ENCODE data around the gene HFE.
A peak's percentile ranks its signal among the peaks of the same experiment; 100 is the strongest.
"Not testable (repeated sequence)": the region's sequence is repeated elsewhere in the genome, so short reads cannot be mapped to it uniquely, and the experiment has no call there.

Gene HFE

GRCh38 chr6:26059941-26060340 lies 27.3 kb upstream of the HFE start:
- no peak for DNase-seq

GRCh38 chr6:26064619-26065257 lies 22.5 kb upstream of the HFE start:
- DNase-seq = peak; percentile 71

GRCh38 chr6:26065952-26066380 lies 21.3 kb upstream of the HFE start:
- DNase-seq = peak; percentile 67

GRCh38 chr6:26067367-26067766 lies 19.9 kb upstream of the HFE start:
- DNase-seq = no peak

- DNase-seq = no peak
Observed at GRCh38 chr6:26068036-26068435, 19.2 kb upstream of the HFE start.

GRCh38 chr6:26071135-26071534 lies 16.1 kb upstream of the HFE start:
- no peak for DNase-seq

- DNase-seq = no peak
Observed at GRCh38 chr6:26075063-26075717, 12.0 kb upstream of the HFE start.

GRCh38 chr6:26078066-26078465 lies 9.2 kb upstream of the HFE start:
- DNase-seq = not testable (repeated sequence)

GRCh38 chr6:26081096-26081495 lies 6.1 kb upstream of the HFE start:
- not testable (repeated sequence) for DNase-seq

GRCh38 chr6:26086211-26086610 lies 1.0 kb upstream of the HFE start:
- no peak for DNase-seq

GRCh38 chr6:26088344-26088743 lies 1.1 kb downstream of the HFE start:
- no peak for DNase-seq

- DNase-seq = no peak
Observed at GRCh38 chr6:26089272-26089671, 2.0 kb downstream of the HFE start.

GRCh38 chr6:26092443-26092842 lies 5.2 kb downstream of the HFE start:
- DNase-seq = no peak

- DNase-seq = no peak
Observed at GRCh38 chr6:26094036-26094435, 6.8 kb downstream of the HFE start.

GRCh38 chr6:26097268-26097875 lies 10.1 kb downstream of the HFE start:
- peak; percentile 74 for DNase-seq

- no peak for DNase-seq
Observed at GRCh38 chr6:26103141-26103769, 16.0 kb downstream of the HFE start.

GRCh38 chr6:26103770-26104456 lies 16.7 kb downstream of the HFE start:
- peak; percentile 94 for DNase-seq

GRCh38 chr6:26104457-26105108 lies 17.4 kb downstream of the HFE start:
- peak; percentile 61 for DNase-seq

GRCh38 chr6:26105109-26105730 lies 18.0 kb downstream of the HFE start:
- no peak for DNase-seq

- DNase-seq = no peak
Observed at GRCh38 chr6:26105842-26106241, 18.6 kb downstream of the HFE start.

GRCh38 chr6:26107935-26108334 lies 20.7 kb downstream of the HFE start:
- no peak for DNase-seq

- no peak for DNase-seq
Observed at GRCh38 chr6:26109772-26110171, 22.5 kb downstream of the HFE start.

Data from NCI-H2171 treated with DMSO at 0.1 percent for 48 hours (cell line).